Calu3 (cell line): ENCODE data around the gene DCAF4. TPM values are rescaled to one million over a fixed set of nuclear protein-coding genes. Genes with fewer than 3 reads are reported as not detected.

Experiments used
- BruUV-seq: library from RNA; stranded (reverse); fragments of 400-500 nt; replicated peaks from 2 replicates; lab custom pipeline; 2021; lab: Mats Ljungman, UMichigan
- CTCF ChIA-PET: fragments of 300-600 bp; sonication (Branson Sonifier 250); formaldehyde crosslinking; loops from one replicate; lab custom pipeline; 2022; ENCODE audit warnings: antibody characterized with exemption; lab: Charles Lee
- DNase-seq: peaks from one replicate; pipeline ENCODE4 v3.0.0; 2022
- H3K27ac Mint-ChIP-seq: one replicate; pipeline ENCODE4 v1.8.0; 2022; ENCODE audit warnings: mixed read lengths; ENCODE audit not compliant: unreplicated experiment
- H3K27me3 Mint-ChIP-seq: one replicate; pipeline ENCODE4 v1.8.0; 2022; ENCODE audit warnings: mixed read lengths; ENCODE audit not compliant: unreplicated experiment
- H3K36me3 Mint-ChIP-seq: one replicate; pipeline ENCODE4 v1.8.0; 2022; ENCODE audit warnings: mild to moderate bottlenecking, moderate library complexity, mixed read lengths; ENCODE audit not compliant: insufficient read depth, unreplicated experiment
- H3K4me1 Mint-ChIP-seq: one replicate; pipeline ENCODE4 v1.8.0; 2022; ENCODE audit warnings: mild to moderate bottlenecking, low read depth, mixed read lengths; ENCODE audit not compliant: unreplicated experiment
- H3K4me3 Mint-ChIP-seq: one replicate; pipeline ENCODE4 v1.8.0; 2022; ENCODE audit warnings: mild to moderate bottlenecking, low read depth, moderate library complexity, mixed read lengths; ENCODE audit not compliant: unreplicated experiment
- H3K9me3 Mint-ChIP-seq: one replicate; pipeline ENCODE4 v1.8.0; 2022; ENCODE audit warnings: low read depth, mixed read lengths; ENCODE audit not compliant: unreplicated experiment
- CTCF ChIP-seq: fragments of 200-600 bp; IDR thresholded peaks from one replicate; pipeline ENCODE4 v1.8.0; 2022; ENCODE audit warnings: antibody characterized with exemption; ENCODE audit not compliant: unreplicated experiment
- intact Hi-C: fragments of 100-400 bp; cut with micrococcal nuclease; formaldehyde crosslinking; loops from one replicate; pipeline ENCODE4 v1.10.0; 2022; ENCODE audit not compliant: unreplicated experiment
- total RNA-seq: library from RNA; stranded (reverse); gene quantifications from 2 replicates; pipeline ENCODE4 v1.2.3, GENCODE V29; 2022

DCAF4 gene
- total RNA-seq, 1 experiment from 2014 or later, result 20.8 TPM

GRCh38 chr14:72970058-72970630 lies 43.9 kb downstream of the DCAF4 start:
- CTCF ChIA-PET, result no interaction called here
- no peaks in the 10 kb centered on the region for H3K27me3 Mint-ChIP-seq
- H3K27ac Mint-ChIP-seq, result no peak overlapping the region
- no peaks in the 10 kb centered on the region for H3K36me3 Mint-ChIP-seq
- intact Hi-C loops, result no loop called here
- no TSS peak for BruUV-seq
- no peak overlapping the region for H3K4me3 Mint-ChIP-seq
- H3K9me3 Mint-ChIP-seq, result no peaks in the 10 kb centered on the region
- DNase-seq, result no peak
- H3K4me1 Mint-ChIP-seq, result peaks cover 8% of the 10 kb centered on the region
- TF ChIP-seq CTCF, result no peak

GRCh38 chr14:72970824-72971434 lies 44.7 kb downstream of the DCAF4 start:
- CTCF ChIA-PET, result no interaction called here

GRCh38 chr14:72974661-72975060 lies 48.4 kb downstream of the DCAF4 start:
- BruUV-seq, result no TSS peak
- Mint-ChIP-seq H3K9me3 (no peaks in the 10 kb centered on the region), H3K27ac (no peak overlapping the region), H3K36me3 (no peaks in the 10 kb centered on the region), H3K4me1 (no peaks in the 10 kb centered on the region), H3K4me3 (no peak overlapping the region), H3K27me3 (no peaks in the 10 kb centered on the region)
- TF ChIP-seq CTCF, result no peak
- intact Hi-C loops, result no loop called here
- CTCF ChIA-PET, result interaction anchor here (0.6 to 1.4 kb wide), 2 partner anchors 52 to 1852 kb away, joined by 3 to 5 read pairs; partner anchors contain the start of gene ZFYVE1
- no peak for DNase-seq

More at GRCh38 chr14:72970824-72971434, 44.7 kb downstream of the DCAF4 start:
- Mint-ChIP-seq H3K9me3 (no peaks in the 10 kb centered on the region), H3K27ac (no peak overlapping the region), H3K4me3 (no peak overlapping the region), H3K27me3 (no peaks in the 10 kb centered on the region), H3K36me3 (no peaks in the 10 kb centered on the region), H3K4me1 (peaks cover under 1% of the 10 kb centered on the region)
- no peak for TF ChIP-seq CTCF
- DNase-seq, result no peak
- intact Hi-C loops, result no loop called here
- no TSS peak for BruUV-seq

- DNase-seq, result no peak
- Mint-ChIP-seq H3K27me3 (no peaks in the 10 kb centered on the region), H3K27ac (no peak overlapping the region), H3K36me3 (no peaks in the 10 kb centered on the region), H3K9me3 (no peaks in the 10 kb centered on the region), H3K4me3 (no peak overlapping the region), H3K4me1 (no peaks in the 10 kb centered on the region)
- TF ChIP-seq CTCF, result no peak
- intact Hi-C loops, result no loop called here
- no TSS peak for BruUV-seq
- CTCF ChIA-PET, result no interaction called here
Measured at GRCh38 chr14:72975770-72976169, 49.5 kb downstream of the DCAF4 start.
